NT2/D1 (cell line): Measurements from ENCODE around the gene SPC25.

ENCODE experiments used
- SUZ12 ChIP-seq: IDR thresholded peaks from 2 replicates; pipeline ENCODE4 v1.6.1; 2011; ENCODE audit not compliant: insufficient read length, insufficient read depth; ENCODE audit errors: extremely low read depth
- YY1 ChIP-seq: IDR thresholded peaks from 2 replicates; pipeline ENCODE4 v1.6.1; 2011; ENCODE audit not compliant: insufficient read length, insufficient read depth
- ZNF274 ChIP-seq: IDR thresholded peaks from 2 replicates; pipeline ENCODE4 v1.6.1; 2011; ENCODE audit warnings: mild to moderate bottlenecking, low read depth, low read length

GRCh38 chr2:168907940-168908662 is 17.9 kb upstream of the SPC25 start:
- TF ChIP-seq ZNF274 (no peak), YY1 (no peak), SUZ12 (no peak)
